Measurements from ENCODE around the gene TMEM255B.
"Not testable (repeated sequence)": the region's sequence is repeated elsewhere in the genome, so short reads cannot be mapped to it uniquely, and the experiment has no call there.

Gene TMEM255B

DNA sequence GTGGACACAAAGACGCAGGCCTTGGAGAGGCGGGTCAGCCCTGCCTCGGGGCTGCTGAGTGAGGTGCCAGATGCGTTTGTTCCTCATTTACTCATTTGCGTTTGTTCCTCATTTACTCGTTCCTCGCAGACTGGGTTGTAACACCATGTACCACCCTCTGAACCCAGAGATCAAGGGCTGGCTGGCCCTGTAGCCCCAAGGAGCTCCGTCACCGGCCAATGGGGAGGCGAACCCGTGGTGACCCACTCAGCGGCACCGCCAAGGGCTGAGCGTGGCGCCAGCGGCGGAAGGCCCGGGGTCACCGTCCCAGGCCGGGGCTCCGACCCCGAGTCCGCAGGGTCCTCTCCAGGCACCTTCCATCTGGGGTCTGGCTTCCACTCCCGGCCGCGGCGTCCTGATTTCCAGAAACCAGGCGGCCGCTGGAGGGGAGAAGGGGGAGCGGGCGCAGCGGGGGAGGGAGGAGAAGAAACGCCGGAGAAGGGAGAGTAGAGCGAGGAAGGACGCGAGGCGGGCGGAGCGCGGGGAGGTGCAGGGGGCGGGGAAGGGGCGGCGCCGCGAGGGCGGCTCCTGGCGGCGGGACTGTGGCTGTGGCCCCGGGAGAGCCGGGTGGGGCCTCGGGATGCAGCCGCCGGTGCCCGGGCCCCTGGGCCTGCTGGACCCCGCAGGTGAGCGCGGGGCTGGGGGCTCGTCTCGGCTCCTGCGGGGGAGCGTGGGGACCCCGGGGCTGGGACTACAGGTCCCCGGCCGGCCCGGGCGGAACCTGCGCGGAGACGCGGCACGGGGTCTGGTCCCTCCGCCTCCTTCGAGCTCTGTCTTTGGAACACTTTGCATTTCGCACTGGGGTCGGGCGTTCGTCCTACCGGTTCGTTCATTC, at the start of gene TMEM255B:
TMEM255B (plus strand) TSS at position 576 of the 874 bp plus-strand sequence; CDS start at position 620, 44 bp downstream.
- intact Hi-C loops (cut with DNase I), result no loop called here
- peak; percentile 65 to 95 (median 74) for DNase-seq

DNA sequence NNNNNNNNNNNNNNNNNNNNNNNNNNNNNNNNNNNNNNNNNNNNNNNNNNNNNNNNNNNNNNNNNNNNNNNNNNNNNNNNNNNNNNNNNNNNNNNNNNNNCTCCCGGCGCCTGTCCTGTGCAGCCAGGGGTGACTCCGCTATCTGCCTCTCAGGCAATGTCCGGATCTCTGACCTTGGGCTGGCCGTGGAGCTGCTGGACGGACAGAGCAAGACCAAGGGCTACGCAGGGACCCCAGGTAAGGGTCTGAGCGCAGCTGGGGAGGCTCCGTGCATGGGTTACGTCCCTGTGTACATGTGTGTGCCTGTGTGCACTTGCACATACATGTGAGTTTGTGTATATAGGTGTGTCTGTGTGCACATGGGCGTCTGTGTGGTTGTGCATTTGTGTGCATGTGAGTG, 36.1 kb upstream of the TMEM255B start:
- intact Hi-C loops (cut with DNase I), result no loop called here
- DNase-seq, result peak in 2 of 10 donors; percentile 8 to 73

DNA sequence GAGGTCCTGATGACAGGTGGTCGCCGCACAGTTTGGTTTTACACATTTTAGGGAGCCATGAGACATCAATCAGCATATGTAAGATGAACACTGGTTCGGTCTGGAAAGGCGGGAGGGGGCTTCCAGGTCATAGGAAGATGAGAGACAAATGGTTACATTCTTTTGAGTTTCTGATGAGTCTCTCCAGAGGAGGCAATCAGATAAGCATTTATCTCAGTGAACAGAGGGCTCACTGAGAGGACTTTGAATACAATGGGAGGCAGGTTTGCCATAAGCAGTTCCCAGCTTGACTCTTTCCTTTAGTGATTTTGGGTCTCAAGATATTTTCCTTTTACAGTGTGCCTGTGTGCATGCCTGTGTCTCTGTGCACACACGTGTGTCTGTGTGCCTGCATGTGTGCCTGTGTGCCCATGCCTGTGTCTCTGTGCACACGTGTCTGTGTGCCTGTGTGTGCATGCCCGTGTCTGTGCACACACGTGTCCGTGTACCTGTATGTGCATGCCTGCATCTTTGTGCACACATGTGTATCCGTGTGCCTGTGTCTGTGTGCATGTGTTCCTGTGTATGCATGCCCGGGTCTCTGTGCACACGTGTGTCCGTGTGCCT, 35.5 kb upstream of the TMEM255B start:
- intact Hi-C loops (cut with DNase I), result no loop called here
- DNase-seq, result peak in 3 of 10 donors; percentile 7 to 44 (median 22)

DNA sequence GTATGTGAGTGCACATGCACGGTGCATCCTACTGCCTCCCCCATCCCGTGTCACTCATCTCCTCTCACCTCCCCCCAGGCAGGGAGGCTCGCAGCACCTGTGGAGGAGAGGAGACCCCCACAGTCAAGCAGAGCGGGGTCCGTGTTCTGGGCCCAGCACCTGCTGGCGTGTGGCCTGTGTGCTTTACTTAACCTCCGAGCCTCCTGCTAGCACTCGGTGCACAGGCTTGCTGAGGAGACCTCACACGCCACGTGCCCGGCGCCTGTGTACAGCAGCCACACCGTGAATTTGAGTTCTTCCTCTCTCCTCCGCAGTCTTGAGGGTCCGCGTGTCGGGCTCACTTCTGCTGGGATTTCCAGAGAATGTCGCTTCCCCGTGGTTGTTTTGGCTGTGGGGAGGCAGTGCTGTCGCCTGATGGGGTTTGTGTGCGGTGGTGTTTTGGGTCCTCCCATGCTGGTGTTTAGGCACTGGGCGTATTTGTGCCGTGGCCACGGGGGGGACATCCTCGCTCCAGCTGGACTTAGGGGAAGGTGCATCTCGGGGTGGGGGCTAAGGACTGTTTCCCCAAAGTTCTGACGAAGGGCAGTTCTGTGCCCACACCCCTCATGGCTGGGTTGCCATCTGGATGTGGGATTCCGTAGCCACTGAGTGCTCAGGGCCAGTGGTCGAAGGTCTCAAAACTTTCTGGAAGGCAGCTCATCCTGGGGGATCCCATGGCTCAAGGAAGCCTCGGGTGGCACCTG, 34.8 kb upstream of the TMEM255B start:
- DNase-seq, result peak in 4 of 10 donors; percentile 37 to 86 (median 81)
- intact Hi-C loops (cut with DNase I), result no loop called here

DNA sequence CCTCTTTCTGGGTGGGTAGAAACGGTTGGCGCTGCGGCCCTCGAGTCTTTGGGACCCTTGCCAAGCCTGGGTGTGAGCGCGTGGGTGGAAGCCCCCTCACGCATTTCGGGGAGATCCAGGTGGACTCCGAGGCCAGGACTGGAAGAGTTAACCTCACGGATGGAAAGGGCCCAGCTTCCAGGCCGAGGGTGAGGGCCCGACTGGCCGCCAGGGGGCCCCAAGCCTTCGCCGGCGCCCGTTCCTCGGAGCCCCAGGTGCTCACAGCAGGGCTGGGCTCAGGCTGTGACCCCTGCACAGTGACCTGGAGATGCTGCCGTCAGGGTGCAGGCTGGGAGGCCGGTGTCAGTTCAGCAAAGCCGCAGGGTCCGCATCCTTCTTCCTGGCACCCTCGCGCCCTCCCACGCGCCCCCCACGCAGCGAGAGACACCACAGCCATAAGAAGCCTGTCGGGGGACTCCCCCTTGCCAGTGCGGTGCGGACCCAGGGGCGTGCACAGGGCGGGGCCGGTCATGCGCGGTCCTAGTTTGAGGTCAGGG, 34.2 kb upstream of the TMEM255B start:
- intact Hi-C loops (cut with DNase I), result no loop called here
- DNase-seq, result peak; percentile 70 to 97 (median 81)

DNA sequence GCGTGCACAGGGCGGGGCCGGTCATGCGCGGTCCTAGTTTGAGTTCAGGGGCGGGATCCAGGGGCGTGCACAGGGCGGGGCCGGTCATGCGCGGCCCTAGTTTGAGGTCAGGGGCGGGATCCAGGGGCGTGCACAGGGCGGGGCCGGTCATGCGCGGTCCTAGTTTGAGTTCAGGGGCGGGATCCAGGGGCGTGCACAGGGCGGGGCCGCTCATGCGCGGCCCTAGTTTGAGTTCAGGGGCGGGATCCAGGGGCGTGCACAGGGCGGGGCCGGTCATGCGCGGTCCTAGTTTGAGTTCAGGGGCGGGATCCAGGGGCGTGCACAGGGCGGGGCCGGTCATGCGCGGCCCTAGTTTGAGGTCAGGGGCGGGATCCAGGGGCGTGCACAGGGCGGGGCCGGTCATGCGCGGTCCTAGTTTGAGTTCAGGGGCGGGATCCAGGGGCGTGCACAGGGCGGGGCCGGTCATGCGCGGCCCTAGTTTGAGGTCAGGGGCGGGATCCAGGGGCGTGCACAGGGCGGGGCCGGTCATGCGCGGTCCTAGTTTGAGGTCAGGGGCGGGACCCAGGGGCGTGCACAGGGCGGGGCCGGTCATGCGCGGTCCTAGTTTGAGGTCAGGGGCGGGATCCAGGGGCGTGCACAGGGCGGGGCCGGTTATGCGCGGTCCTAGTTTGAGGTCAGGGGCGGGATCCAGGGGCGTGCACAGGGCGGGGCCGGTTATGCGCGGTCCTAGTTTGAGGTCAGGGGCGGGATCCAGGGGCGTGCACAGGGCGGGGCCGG, 33.5 kb upstream of the TMEM255B start:
- intact Hi-C loops (cut with DNase I), result not testable (repeated sequence)
- peak in 9 of 10 donors; percentile 58 to 96 (median 74) for DNase-seq

DNA sequence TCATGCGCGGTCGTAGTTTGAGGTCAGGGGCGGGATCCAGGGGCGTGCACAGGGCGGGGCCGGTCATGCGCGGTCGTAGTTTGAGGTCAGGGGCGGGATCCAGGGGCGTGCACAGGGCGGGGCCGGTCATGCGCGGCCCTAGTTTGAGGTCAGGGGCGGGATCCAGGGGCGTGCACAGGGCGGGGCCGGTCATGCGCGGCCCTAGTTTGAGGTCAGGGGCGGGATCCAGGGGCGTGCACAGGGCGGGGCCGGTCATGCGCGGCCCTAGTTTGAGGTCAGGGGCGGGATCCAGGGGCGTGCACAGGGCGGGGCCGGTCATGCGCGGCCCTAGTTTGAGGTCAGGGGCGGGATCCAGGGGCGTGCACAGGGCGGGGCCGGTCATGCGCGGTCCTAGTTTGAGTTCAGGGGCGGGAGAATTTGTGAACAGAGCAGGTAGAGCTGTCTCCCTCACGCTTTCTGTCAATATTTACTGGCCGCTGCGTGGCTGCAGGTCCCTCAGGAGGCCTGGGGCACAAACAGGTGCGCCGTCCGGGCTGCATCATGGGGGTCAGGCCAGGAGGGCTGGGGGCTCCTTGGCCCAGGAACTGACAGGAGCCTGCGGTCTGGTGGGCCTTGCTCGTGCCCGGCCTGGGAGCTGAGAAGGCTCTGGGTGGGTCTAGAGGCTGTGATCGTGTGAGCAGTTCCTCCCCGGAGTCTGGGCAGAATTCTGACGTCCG, 32.8 kb upstream of the TMEM255B start:
- intact Hi-C loops (cut with DNase I), result not testable (repeated sequence)
- DNase-seq, result peak in 5 of 10 donors; percentile 26 to 88 (median 73)

DNA sequence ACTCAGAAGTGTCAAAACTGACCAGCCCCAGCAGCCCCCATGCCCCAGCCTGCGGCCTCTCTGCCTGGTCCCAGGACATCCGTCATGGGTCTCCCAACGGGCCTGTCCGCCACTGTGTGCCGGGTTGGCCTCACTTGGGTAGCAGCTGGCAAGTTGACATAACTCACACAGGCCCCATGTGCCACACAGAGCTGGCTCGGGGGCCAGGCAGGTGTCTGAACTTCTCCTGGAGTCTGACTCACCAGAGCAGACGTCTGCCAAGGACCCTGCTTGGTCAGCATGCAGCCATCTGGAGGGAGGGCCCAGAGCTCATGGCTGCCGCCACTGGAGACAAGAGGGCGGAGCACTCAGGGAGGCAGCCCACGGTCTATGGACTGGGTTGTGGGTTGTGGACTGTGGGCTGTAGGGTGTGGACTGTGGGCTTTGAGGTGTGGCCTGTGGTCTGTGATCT, 32.0 kb upstream of the TMEM255B start:
- intact Hi-C loops (cut with DNase I), result no loop called here
- peak in 4 of 10 donors; percentile 29 to 85 (median 78) for DNase-seq

DNA sequence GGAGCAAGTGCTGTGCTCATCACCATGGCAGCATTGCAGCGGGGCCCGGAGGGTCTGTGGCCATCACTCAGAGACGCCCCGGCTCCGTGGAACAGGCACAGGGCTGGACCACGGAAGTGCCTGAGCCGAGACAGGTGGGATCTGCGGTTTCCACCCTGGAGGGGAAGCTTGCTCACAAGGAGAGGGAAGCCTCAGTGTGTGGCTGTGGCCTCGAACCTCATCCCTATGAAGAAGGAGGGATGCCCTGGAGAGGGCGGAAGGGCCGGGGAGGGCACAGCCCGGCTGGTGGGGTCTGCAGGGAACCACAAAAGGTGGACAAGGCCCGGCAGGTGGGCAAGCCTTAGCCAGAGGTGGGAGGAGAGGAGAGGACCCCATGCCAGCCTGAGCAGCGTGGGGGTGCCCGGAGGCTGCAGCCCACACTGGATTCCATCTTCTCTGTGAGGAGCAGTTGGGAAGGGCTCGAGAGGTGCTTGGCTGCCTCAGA, 30.4 kb upstream of the TMEM255B start:
- intact Hi-C loops (cut with DNase I), result no loop called here
- peak in 4 of 10 donors; percentile 21 to 79 (median 56) for DNase-seq

DNA sequence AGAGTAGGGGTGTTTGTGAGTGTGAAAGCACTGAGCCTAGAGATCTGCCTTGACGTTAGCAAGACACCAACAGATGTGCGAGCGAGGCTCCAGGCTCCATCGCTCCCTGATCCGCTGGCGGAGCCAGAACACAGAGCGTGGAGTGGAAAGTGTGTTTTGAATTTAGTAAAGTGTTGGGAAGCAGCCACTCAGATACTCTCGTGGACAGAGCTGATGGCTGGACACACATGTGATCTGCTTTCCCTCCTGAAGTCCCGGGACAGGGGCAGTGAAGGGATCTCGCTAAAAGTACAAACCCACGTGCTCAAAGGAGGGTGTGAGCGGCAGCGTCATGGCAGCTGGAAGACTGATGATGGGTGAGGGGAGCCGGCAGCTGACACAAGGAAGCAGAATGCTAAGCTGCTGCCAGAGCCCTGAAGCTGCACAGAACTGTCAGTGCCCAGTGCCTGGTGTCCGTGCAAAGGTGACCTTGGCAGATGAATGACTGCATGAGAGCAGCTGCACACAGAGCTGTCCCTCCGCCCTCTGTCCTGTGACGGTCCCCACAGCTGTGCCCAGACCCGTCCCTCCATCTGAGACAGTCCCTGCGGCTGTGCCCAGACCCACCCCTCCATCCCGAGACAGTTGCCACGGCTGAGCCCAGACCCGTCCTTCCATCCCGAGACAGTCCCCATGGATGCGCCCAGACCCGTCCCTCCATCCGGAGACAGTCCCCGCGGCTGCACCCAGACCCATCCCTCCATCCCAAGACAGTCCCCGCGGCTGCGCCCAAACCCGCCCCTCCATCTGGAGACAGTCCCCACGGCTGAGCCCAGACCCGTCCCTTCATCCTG, 29.6 kb upstream of the TMEM255B start:
- intact Hi-C loops (cut with DNase I), result no loop called here
- peak in 4 of 10 donors; percentile 26 to 86 (median 74) for DNase-seq

DNA sequence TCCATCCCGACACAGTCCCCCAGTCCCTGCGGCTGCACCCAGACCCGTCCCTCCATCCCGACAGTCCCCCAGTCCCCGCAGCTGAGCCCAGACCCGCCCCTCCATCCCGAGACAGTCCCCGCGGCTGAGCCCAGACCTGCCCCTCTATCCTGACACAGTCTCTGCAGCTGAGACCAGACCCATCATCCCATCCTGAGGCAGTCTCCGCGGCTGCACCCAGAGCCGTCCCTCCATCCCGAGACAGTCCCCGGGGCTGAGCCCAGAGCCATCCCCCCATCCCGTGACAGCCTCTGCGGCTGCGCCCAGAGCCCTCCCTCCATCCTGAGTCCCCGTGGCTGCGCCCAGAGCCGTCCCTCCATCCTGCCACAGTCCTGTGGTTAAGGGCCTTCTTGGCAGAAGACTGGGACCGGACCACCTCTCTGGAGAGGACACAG, 28.8 kb upstream of the TMEM255B start:
- intact Hi-C loops (cut with DNase I), result no loop called here
- DNase-seq, result peak in 4 of 10 donors; percentile 17 to 77 (median 50)

DNA sequence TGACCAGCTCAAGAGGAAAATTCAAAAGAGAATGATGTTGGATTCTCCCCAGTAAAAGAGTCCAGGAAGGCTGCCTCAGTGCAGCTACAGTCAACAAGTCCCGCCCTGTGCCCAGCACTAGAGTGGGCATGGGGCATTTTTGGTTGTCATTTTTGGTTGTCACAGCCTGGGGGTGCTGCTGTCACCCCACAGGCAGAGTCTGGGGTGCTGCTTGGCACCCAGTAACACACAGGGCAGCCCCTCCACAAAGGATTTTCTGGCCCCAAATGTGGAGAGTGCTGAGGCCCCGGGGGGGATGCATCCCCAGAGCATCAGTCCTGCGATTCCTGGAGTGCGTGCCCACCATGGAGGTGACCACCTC, 28.2 kb upstream of the TMEM255B start:
- peak in 2 of 10 donors; percentile 13 to 67 for DNase-seq
- intact Hi-C loops (cut with DNase I), result no loop called here

DNA sequence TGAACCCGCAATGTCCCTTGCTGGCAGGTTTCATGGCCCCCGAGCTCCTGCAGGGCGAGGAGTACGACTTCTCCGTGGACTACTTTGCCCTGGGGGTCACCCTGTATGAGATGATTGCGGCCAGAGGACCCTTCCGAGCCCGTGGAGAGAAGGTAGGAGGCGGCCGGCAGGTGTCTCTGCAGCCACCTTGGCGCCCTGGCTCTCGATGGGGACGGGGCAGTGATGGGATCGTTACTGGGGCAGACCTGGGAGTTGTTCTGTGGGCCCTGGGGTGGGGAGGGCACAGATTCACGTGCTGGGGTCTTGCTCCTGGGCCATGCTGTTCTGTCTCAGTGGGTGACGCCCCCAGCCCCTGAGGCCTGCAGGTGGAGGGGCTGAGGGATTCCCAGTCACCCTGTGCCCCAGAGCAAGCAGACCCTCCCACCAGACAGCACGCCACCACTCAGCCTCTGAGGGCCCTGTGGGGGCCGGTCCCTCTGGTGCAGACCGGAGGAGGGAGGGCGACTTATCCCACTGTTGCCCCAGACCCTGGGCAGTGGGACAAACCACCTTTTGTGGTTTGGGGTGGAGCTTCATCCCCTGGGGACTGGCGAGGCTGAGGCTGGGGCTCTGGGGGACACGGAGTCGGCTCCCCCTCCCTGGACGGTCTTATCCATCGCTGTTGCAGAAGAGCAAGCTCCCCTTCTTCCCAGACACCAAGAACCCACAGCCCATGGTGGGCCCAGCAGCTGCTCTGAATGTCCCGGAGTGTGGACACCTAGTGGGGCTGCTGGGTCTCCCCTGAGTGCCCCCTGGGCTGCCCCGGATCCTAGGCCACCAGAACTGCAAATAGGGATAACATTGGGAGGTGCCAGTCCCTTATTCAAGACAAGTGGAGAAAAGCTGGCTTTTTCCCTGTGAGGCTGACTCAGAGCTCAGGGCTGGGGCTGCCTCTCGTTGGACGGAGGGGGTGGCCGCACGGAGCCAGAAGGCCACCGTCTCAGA, 27.5 kb upstream of the TMEM255B start:
- DNase-seq, result peak in 2 of 10 donors; percentile 13 to 74
- intact Hi-C loops (cut with DNase I), result no loop called here

DNA sequence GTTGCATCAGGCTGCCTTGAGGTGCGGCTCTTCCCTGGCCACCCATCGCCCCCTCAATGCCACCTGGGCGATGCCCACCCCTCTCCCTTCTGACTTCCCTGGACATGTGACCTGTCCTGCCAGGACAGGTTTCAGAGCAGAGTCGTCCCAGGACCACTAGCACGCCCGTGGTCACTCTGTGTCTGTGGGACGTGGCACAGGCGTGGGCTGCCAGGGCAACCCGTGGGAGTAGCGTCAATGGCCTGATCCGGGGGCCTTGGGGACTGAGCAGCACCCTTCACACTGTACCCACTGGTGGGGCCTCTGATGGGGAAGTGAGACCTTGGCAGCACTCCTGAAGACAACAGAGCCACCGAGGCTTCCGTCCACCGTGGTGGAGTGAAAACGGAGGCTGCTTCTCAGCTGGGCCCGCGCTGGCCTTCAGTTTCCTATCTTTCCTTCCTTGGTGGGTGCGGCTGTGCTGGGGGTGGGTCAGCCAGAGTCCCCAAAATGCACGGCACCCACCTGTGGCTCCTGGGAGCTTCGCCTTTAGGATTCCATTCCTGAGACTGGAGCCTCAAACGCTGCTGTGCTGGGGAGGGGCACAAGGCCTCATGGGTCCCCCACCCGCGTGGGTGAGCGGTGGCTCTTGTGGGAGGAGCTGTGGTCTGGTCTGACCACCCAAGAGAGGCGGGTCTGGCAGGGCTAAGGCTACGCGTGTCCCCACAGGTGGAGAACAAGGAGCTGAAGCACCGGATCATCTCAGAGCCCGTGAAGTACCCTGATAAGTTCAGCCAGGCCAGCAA, 26.7 kb upstream of the TMEM255B start:
- DNase-seq, result peak in 4 of 10 donors; percentile 26 to 78 (median 70)
- intact Hi-C loops (cut with DNase I), result no loop called here

DNA sequence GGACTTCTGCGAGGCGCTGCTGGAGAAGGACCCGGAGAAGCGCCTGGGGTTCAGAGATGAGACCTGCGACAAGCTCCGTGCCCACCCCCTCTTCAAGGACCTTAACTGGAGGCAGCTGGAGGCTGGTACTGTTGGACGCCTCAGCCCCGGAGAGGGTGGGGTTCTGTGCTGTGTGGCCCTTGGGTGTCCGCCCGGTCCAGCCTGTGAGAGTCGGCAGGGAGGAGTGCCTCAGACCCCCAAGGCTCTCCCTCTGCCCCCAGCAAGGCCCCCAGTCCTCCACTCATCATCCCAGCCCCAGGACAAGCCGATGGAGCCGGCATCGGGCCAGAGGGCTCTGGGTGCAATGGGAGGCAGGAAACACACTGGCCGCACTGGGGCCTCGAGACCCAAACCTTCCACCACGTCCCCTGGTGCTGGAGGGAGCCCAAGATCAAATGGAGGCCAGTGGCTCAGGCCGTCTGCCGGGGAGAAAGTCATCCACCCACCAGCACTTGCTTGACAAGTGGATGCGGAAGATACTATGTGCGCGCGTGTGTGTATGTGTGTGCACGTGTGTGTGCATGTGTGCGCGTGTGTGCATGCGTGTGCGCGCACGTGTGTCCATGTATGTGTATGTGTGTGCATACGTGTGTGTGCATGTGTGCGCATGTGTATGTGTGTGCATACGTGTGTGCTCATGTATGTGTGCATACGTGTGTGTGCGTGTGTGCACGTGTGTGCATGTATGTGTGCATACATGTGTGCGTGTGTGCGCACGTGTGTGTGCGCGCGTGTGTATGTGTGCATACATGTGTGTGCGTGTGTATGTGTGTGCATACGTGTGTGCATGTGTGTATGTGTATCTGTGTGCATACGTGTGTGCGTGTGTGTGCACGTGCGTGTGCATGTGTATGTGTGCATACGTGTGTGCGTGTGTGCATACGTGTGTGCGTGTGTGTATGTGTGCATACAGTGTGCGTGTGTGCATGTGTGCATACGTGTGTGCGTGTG, 25.8 kb upstream of the TMEM255B start:
- intact Hi-C loops (cut with DNase I), result no loop called here
- DNase-seq, result peak in 3 of 10 donors; percentile 20 to 80 (median 69)

Measured in posterior cingulate gyrus (tissue), 11 donors.